Central memory CD4-positive, alpha-beta T cell (primary cell): ENCODE results near the gene DYNLRB2.

Experiments
- DNase-seq: peaks from one replicate; pipeline ENCODE4 v3.0.0; 2022
- total RNA-seq, 3 experiments: gene quantifications; one replicate each; lab custom pipeline; 2026; lab: John Stamatoyannopoulos, UW

The DYNLRB2 gene
- total RNA-seq: 0 to 0.11 (median 0.11) reads per million in 3 experiments

DNA sequence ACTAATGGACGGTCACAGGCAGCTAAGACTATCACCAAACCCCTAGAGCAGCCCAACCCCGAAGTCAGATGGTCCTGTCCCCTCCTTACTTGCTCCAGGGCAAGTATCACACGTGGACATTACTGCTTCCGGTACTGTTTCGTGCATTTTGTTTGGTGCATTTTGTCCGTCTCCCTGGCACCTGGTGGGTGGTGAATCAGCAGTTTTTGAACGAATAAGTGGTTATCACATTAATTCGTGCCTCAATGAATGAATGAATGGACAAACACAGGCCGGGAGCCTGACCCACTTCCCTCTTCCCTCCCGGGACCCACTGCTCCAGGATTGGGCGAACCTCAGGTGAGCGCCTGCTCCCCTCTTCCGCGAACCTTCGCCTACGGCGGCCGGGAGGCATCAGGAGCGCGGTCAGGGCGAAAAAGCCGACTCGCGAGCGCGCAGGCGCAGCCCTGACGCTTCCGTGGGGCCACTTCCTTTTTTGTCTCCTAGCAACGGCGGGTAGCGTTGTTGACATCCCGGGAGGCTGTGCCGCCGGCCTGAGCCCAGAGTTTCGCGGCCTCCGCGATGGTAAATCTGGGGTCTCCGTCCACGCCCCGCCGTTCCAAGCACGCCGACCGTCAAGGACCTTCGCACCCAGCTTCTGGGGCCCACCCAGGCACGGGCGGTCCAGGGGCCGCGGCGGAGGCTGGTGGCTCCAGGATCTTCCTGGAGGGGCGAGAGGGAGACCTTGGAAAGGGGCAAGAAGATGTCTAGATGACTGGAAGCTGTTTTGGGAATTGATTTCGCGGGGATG lies at the start of gene DYNLRB2:
TSS of gene DYNLRB2 (plus strand) at position 478 of the 790 bp plus-strand sequence. CDS start at position 562, 84 bp downstream.
- DNase-seq: peak; percentile 94

DNA sequence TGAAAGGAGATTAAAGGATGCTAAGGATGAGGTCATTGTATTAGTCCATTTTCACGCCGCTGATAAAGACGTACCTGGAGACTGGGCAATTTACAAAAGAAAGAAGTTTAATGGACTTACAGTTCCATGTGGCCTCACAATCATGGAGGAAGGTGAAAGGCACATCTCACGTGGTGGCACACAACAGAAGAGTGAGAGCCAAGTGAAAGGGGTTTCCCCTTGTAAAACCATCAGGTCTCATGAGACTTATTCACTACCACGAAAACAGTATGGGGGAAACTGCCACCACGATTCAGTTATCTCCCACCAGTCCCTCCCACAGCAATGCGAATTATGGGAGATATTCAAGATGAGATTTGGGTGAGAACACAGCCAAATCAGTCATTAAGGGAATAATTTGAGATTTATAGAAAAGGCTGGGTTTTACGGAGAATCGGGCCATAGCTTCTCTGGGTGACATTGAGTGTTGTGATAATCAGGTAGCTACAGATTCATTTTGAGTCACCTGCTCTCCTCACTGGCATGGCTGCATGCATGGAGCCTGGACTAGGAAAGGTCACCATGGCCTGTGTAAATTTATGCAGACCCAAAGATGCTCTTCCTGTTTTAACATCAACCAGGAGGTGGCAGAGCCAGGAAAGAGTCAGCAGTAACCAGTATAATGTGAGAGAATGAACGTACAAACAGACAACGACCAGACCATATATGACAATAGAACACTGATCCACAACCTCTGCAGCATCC lies 40.5 kb upstream of the DYNLRB2 start:
- no peak for DNase-seq

DNA sequence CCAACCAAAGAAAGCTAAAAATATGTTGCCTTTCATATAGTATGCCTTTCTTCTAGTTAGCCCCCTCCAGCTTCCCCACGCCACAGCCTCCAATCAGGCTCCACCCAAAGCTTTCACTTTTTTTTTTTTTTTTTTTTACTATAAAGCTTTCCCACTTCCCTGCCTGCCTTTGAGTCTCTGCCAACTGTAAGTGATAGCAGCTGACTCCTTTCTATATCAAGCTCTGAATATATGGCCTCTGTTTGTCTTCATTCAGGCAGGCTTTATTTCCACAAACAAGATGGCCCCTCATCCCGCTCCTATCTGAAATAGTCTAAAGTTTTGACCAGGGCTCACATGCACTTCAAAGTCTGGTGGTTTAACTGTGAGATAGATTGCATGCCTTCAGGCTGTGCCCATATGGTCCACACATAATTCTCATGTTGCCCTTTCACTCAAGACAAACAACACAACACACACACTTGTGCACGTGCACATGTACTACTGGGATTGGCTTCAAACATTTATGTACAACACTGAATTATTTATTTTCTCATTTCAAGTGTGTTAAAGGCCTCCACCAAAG lies 39.8 kb upstream of the DYNLRB2 start:
- no peak for DNase-seq

DNA sequence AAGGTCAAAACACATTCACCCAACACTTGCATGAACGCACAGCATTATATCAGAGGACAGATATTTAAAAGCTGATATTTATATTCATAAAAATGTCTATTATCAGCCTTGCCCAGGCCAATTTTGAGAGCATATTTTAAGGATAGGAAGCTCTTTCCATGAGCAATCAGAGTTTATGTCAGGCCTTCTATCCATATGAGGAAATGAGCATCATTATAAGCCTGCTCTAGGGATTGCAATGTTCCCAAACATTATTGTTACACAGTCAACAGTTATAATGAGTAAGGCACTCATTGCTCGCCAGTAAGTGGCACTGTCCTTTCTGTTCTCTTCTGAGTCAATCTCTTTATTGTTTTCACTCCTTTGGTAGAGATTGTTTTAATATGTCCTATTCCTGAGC lies 37.7 kb upstream of the DYNLRB2 start:
- DNase-seq: no peak

DNA sequence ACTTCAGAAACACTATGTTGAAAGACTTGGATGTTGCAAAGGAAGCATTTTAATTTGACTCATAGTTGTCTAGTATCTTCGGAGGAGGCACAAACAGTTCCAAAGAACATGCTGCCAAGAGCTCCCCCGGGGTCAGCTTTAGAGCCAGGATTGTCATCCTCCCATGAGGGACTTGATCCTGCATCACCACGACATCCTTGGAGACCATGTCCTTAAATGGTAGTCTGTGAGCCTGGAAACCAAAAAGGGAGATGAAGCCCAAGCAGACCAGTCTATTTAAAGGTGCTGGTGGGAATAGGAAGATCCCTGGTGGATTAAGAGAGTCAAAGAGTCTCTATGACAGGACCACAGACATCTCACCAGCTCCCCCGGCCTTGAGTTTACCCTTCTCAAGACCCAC lies 33.3 kb upstream of the DYNLRB2 start:
- DNase-seq: no peak

DNA sequence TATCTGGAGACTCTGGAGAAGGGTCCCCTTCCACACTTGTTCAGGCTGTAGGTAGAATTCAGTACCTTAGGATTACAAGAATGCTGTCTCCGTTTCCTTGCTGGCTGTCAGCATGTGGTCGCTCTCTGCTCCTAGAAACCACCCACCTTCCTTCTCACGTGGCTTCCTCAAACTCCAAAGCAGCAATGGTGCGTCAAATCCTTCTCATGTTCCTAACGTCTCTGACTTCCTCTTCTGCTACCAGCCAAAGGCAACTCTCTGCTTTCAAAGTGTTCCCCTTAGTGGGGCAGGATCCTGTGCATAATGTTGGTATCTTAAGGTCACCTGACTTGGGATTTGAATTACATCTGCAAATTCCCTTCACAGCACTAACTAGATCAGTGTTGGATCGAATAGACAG lies 30.9 kb upstream of the DYNLRB2 start:
- DNase-seq: no peak

DNA sequence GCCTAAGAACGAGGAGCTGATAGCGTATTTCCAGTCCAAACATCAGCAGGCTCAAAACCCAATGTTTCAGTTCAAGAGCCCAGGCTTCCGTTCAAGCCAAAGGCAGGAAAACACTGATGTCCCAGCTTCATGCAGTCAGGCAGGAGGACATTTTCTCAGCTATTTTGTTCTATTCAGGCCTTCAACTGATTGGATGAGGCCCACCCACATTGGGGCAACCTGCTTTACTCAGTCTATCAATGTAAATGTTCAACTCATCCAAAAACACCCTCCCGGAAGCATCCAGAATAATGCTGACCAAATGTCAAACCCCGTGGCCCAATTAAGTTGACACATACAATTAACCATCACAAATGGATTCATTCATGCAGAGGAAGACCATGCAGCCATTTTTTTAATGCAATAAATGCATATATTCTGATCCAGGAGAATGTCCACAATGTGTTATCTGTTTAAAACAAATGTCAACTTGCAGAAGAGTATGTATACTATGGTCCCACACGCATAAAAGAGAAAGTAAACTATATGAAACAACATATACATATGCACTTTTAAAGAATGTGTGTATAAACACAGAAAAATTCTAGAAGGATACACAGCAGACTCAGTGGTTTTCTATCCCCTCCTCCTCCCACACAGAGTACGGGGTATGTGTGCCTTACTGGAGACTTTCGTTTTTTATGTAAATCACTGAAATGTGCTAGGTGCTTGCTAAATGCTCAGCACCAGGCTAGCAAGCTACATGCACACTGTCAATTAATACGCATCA lies 28.8 kb upstream of the DYNLRB2 start:
- no peak for DNase-seq

DNA sequence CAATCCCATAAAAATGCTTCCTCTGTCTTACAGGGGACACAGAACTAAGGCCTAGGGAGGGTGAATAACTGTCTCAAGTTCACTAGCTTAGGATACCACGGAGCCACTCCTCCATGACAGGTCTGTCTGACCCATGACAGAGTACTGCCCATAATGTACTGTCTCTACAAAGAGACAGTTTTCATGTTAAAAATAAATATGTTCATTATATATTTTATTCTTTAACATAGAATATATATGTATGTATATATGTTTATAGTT lies 28.3 kb upstream of the DYNLRB2 start:
- no peak for DNase-seq

DNA sequence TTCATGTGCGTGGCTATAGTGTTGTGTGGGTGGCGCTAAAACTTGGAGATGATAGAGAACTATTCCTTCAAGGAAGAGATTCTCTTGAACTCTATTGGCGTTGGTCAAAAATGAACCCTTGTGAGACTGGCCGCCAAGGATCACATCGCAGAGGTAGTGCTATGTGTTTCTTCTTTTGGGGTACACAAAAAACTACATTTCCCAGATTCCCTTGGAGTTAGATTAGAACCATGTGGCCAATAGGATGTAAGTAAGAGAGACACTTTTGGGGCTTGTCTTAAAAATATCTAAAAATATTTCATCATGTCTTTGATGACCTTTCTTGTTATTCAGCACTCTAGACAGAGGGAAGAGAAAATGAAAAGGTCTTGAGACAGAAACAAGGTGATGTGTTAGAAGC lies 25.4 kb upstream of the DYNLRB2 start:
- DNase-seq: no peak

DNA sequence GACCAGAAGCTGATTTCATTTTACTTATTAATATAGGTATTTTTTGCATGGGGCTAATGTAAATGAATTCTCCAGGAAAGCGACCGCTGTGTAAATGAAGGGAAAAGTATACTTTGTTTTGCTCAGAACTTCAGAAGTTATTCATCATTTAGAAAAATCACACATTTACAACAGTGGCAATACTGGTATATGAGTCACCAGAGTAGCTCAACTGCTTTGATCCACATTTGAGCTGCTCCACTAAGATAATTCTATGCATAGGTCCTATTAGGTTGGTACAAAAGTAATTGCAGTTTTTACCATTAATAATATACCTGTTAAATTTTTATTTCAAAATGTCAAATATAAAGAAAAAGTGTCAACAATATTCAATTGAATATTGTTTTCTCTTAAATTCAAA lies 22.9 kb upstream of the DYNLRB2 start:
- DNase-seq: no peak

DNA sequence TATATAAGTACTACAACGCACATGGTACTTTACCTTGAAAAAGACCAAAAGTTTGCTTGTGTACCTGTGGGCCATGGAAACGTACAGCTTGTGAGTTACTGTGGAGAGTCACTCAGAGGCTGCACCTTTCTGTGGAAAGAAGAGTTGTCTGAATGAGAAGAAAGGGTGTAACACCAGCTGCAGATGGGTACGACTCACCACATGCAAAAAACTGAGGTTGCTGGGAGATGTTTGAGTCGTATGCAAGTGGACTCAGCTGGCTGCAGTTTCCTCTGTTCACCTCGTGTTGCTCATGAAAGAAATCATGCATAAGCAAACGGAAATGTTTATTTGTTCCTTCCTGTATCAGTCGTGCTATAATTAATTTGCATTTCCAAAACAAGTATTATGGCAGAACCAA lies 22.4 kb upstream of the DYNLRB2 start:
- DNase-seq: peak; percentile 9

DNA sequence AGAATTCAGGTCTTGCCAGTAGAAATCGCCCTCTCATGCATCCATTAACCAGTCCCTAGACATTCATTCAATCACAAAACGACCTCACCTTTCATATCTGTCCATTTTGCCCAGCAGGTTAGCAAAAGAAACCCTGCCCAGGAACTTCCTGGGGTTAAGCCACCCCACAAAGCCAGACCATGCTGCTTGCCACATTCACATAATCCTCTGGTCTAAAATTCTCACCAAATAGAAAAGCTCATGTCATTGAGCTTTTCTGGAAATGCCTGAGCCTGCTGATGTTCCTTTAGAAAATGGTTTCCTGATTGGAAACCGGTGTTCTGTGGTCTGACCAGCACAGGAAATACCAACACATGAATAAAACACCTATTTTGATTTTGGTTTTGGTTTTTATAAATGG lies 21.6 kb upstream of the DYNLRB2 start:
- DNase-seq: no peak

DNA sequence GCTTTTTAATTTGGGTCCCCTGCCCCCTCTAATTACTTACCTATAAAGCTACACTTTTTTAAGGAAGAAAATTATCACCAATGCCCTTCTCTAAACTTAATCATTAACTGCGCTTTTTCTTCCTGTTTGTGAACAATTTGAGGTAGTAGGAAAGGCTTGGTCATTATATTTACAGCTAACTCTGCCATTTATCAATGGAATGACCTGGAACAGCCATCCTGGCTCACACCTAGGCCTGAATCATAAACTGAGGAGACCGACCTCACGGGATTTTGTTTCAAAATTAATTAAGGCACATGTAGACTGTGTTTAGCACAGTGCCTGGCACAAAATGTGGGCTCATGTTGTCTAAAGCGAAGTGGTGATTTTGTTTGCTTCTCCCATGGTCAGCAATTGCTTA lies 15.4 kb upstream of the DYNLRB2 start:
- no peak for DNase-seq

DNA sequence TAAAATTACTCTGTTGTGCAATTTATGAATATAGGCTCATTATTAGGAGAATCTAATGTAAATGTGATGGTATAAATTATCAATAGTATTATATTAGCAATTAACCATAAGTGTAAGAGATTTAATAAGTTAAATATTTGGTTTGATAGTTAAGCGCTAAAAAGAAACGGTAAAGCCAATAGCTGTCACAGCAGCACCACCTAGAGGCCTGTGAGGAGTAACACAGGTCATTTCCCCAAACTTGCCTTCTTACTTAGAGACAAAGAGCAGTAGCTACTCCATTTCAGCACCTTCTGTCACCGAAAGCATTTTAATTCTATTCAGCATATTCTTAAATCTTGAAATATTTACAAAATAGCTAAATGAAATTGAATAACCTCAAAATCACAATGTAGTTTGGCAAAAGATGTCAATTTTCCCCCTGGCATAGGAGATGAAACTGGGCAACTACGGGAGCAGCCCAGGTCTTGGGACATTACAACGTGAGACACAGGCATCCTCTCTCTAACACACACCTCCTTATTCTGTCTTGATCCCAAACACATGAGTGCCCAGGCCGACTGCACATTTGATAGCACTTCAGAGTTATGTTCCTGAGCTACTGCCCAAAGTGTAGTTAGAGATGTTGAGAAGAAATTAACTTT lies 14.3 kb upstream of the DYNLRB2 start:
- DNase-seq: peak; percentile 55

DNA sequence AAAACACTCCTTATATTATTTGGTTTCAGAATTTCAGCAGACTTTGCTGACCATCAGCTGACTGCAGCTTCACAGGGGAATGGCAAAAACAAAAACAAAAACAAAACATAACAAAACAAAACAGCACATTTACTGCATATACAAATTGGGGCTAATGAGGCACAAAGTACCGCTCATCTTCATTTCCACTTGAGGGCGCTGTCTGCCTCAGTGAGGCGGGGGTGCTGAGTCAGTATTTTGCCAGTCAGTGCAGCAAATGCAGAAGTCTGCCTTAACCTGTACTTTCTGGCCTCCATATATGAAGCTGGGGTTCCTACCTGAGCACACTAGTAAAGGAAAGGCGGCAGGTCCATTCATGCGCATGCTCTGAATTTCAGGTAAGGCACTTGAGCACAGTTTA lies 13.5 kb upstream of the DYNLRB2 start:
- DNase-seq: peak; percentile 23

DNA sequence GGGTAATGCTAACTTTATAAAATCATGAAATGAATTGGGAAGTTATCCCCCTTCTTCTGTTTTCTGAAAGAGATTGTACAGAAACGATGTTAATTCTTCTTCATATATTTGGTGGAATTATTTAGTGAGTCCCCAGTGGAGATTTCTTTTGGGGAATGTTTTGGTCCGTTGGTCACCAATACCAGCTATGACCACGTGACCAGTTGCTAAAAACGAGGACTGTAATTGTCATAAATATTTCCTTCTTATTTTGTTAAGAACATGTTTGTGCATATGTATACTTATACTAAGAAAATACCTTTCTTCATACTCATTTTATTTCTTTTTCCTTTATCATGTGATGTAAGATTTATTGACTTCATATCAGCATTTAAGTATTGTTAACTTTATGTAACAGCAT lies 10.3 kb upstream of the DYNLRB2 start:
- no peak for DNase-seq

DNA sequence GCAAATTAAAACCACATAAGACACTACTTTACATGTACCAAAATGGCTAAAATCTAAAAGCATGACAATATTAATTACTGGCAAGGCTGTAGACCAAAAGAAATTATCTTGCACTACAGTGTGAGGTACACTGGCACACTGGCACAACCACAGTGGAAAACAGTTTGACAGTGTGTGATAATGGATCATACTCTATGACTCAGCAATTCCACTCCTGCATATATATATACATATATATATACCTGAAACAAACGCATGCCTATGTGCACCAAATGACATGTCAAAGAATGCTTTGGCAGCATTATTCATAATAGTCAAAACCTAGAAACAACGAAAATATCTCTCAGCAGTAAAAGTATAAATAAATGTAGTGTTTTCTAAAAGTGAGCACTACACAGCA lies 4.6 kb upstream of the DYNLRB2 start:
- DNase-seq: no peak

DNA sequence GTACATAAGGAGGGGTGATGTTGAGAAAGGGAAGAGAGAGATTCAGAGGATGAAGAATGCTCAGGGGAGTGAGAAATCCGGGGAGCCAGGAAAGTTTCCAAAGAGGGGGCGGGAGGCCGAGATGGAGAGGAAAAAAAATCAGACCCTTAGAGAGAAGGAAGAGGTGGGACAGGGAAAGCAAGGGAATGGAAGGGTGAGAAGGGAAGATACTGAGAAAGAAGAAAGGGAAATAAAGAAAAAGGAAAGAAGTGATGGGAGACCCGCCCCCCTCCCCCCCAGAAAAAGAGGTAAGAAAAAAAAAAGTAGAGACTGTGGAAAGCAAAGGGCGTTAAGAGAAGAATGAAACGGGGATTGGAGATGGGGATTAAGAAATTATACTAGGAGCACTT lies 507 bp downstream of the DYNLRB2 start:
- DNase-seq: no peak

DNA sequence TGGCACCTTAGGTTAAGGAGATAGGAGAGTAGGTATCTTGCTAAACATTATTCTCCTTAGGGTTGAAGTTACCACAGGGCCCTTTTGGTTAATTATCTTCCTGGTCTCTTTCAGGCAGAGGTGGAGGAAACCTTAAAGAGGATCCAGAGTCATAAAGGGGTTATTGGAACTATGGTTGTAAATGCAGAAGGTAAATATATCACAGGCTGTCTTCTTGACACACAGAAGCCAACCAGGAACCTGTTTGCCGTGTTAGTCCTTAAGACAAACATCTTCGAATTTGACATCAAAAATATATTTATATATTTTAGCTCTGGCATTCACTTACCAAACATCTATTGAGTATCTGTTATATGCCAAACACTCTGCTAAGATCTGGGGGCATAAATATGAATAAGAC lies 2.4 kb downstream of the DYNLRB2 start:
- DNase-seq: no peak

DNA sequence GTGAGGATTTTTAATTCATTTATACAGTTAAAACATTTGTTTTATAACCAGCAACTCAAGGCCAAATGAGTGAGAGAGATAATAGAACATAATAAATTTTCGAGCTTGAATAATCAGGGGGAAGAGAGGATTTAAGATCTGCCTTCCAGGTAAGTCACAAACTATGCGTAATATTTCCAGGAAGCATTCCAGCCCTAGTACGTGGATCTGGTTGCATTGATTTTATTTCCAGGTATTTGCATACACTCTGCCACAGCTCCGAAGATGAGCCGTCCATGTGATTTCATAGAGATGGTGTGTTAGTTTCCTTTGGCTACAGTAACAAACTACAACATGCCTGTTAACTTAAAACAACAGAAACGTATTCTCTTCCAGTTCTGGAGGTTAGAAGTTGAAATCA lies 3.5 kb downstream of the DYNLRB2 start:
- DNase-seq: no peak

DNA sequence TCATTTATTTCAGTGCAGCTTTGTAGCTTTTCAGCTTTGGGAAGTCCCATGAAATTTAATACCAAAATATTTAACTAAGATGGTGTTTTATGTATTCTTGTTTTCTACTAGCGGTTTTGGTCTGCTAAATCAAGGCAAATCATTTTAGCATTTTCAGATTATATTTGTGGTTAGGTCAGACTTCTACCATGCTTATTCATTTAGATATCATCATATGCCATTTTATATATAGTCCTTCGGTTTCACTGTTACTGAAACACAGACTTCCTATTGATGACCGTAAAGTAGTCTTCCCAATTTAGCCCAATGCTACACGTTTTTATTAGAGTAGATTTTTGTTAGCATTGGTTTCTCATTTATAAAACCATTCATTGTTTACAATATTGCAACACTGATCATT lies 5.5 kb downstream of the DYNLRB2 start:
- DNase-seq: no peak

DNA sequence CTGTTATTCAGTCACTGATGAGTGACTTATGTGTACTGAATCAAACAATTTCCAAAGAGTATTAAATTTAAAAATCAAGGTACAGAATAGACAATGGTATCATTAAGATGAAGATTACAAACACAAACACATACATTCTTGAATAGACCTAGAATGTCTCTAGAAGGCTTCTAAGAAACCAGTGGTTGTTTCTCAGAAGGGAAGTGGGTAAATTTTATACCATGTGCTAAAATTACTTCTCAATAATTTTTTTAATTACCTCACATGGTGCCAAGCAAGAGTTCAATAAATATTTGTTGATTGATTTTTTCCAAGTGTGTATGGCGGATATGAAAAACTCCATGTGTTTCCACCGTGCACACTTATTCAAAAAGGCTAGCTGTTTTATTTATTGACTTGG lies 6.4 kb downstream of the DYNLRB2 start:
- DNase-seq: no peak

DNA sequence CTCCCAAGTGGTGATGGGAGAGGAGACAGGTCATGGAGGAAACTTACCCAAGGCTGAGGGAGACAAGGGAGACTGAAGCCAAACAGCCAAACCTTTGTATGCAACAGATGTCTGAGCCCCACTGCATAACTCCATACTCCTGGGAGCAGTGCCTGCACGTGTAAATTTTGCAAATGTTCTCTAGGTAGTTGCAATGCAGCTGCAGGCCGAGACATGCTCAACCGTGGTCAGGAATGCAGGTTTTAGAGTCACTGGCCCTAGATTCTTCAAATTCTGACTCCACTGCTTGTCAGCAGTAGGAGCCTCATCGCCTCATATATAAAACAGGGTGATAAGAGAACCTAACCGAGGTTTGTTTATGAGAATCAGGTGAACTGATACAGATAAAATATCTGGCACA lies 11.5 kb downstream of the DYNLRB2 start:
- DNase-seq: no peak
